Body of pancreas (tissue), 4 donors: Measurements from ENCODE around the gene SWI5. TPM values are rescaled to one million over a fixed set of nuclear protein-coding genes. Genes with fewer than 3 reads are reported as not detected.
"Not testable (repeated sequence)": the region's sequence is repeated elsewhere in the genome, so short reads cannot be mapped to it uniquely, and the experiment has no call there.

Experiments used
- ATAC-seq: fragments of 150-250 bp; one replicate; pipeline ENCODE4 v1.9.1; 2016
- DNase-seq, 4 donors: peaks; one replicate each; pipeline ENCODE4 v3.0.0-alpha.2; 2019
- H3K27ac ChIP-seq, 4 donors: fragments of 200-600 bp; sonication (generic); 1 replicate in 3 of 4; 2 replicates in 1 of 4; pipeline versions ENCODE4 v1.5.1 to v1.6.1; 2016 to 2019; ENCODE audit warnings: mild to moderate bottlenecking in 1 of 4, mixed read lengths in 1 of 4, moderate library complexity in 1 of 4
- H3K27me3 ChIP-seq, 2 donors: fragments of 200-600 bp; sonication (generic); one replicate each; pipeline ENCODE4 v1.6.0; 2016; ENCODE audit warnings: mild to moderate bottlenecking in 1 of 2
- H3K36me3 ChIP-seq, 2 donors: fragments of 200-600 bp; sonication (generic); replicated peaks in 1 of 2; 2 replicates each; pipeline ENCODE4 v1.5.1; 2016; ENCODE audit warnings: low read depth in 2 of 2; ENCODE audit not compliant: insufficient read depth in 1 of 2
- H3K4me1 ChIP-seq: fragments of 200-600 bp; sonication (generic); one replicate; pipeline ENCODE4 v1.6.0; 2016
- H3K4me3 ChIP-seq, 2 donors: fragments of 200-600 bp; sonication (generic); 1 replicate in 1 of 2; 2 replicates in 1 of 2; pipeline ENCODE4 v1.5.1; 2016 to 2019
- H3K9me3 ChIP-seq, 3 donors: fragments of 200-600 bp; sonication (generic); 1 replicate in 2 of 3; 2 replicates in 1 of 3; pipeline ENCODE4 v1.5.1; 2016
- POLR2A ChIP-seq, 3 donors: fragments of 450-650 bp; IDR thresholded peaks; one replicate each; pipeline ENCODE4 v1.6.1; 2016; ENCODE audit warnings: antibody characterized with exemption in 3 of 3, mild to moderate bottlenecking in 2 of 3
- WGBS, 2 donors: methylation state at CpG; one replicate each; pipeline ENCODE4 v1.1.5; 2017; 5-methylcytosine and 5-hydroxymethylcytosine counted together
- intact Hi-C: fragments of 100-400 bp; cut with DNase I; formaldehyde crosslinking; loops from one replicate; pipeline ENCODE4 v1.15.1; 2023
- total RNA-seq, 2 donors: library from RNA; depleted of rRNA; stranded (reverse); fragments of >200 nt; gene quantifications; one replicate each; pipeline ENCODE4 v1.1.0, GENCODE V29; 2016
- TF ChIP-seq, protein P1 (sequence below), 7 experiments: fragments of 450-650 bp in 4 of 7; fragments of 200-600 bp in 3 of 7; sonication (generic) in 3 of 7; IDR thresholded peaks; one replicate each; pipeline ENCODE4 v1.5.1; 2016 to 2019; ENCODE audit warnings: antibody characterized with exemption in 7 of 7

SWI5 gene
- total RNA-seq, 2 donors from 2014 or later: 14.5 to 20.1 TPM

DNA sequence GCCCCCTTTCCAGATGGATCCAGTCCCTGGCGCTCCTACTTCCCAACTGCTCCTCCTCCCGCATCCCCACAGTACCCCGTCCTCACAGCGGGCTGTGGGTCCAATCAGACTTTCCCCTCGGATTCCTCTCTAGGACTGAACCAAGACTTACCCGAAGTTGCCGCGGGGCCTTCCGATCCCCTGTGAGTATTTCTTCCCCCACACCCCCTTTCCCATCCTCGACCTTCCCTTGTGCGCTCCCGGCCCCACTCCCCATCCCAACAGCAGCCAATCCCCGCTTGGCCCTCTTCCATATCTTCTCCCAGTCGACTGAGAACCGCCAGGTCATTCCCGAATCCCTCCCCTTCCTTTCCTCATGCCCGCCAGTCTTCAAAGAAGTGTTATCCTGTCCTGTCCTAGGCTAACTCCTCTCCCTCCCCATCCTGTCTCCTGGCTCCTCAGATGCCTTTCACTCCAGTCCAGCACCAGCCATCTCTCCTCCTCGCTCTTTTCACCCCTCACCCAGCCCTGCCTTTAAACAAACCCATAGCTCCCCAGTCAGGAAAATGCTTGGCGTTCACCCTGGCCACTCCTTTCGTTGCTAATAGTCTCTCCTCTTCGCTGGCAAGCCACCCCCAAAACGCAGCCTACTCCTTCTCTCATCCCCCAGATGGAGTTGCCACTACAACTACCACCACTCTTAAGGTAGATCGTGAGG lies 646 bp downstream of the SWI5 start:
- WGBS, 2 donors: 7 to 10% methylated on average over 23 of the region's 23 CpGs
- Histone ChIP-seq H3K27me3 (no peaks in the 10 kb centered on the region), H3K4me3 (peak overlapping the region; percentile 25 to 47), H3K4me1 (peaks cover 28% of the 10 kb centered on the region), H3K27ac (peak overlapping the region; percentile 18 to 76 (median 64)), H3K36me3 (no peaks in the 10 kb centered on the region), H3K9me3 (no peaks in the 10 kb centered on the region)
- ATAC-seq (peak; percentile 4), DNase-seq (peak; percentile 18 to 35 (median 30))
- TF ChIP-seq, protein P1, sequence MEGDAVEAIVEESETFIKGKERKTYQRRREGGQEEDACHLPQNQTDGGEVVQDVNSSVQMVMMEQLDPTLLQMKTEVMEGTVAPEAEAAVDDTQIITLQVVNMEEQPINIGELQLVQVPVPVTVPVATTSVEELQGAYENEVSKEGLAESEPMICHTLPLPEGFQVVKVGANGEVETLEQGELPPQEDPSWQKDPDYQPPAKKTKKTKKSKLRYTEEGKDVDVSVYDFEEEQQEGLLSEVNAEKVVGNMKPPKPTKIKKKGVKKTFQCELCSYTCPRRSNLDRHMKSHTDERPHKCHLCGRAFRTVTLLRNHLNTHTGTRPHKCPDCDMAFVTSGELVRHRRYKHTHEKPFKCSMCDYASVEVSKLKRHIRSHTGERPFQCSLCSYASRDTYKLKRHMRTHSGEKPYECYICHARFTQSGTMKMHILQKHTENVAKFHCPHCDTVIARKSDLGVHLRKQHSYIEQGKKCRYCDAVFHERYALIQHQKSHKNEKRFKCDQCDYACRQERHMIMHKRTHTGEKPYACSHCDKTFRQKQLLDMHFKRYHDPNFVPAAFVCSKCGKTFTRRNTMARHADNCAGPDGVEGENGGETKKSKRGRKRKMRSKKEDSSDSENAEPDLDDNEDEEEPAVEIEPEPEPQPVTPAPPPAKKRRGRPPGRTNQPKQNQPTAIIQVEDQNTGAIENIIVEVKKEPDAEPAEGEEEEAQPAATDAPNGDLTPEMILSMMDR (IDR thresholded peaks at IDR 0.05): no peak
- intact Hi-C loops: no loop called here

- H3K4me1 ChIP-seq: peaks cover 19% of the 10 kb centered on the region
- H3K27me3 ChIP-seq, ATAC-seq, H3K27ac ChIP-seq, H3K9me3 ChIP-seq, H3K36me3 ChIP-seq, H3K4me3 ChIP-seq, intact Hi-C loops, DNase-seq: not testable (repeated sequence)
- 73 to 80% methylated on average over 22 of the region's 22 CpGs for WGBS, 2 donors
Measured at GRCh38 chr9:128279088-128280073, 3.3 kb downstream of the SWI5 start.

- no peak for ATAC-seq
- Histone ChIP-seq H3K4me3 (no peak overlapping the region), H3K27me3 (no peaks in the 10 kb centered on the region), H3K4me1 (peaks cover 12% of the 10 kb centered on the region), H3K36me3 (no peaks in the 10 kb centered on the region), H3K9me3 (no peaks in the 10 kb centered on the region), H3K27ac (no peak overlapping the region)
- DNase-seq: no peak
- WGBS, 2 donors: 85 to 95% methylated on average over 5 of the region's 5 CpGs
- TF ChIP-seq POLR2A (IDR thresholded peaks at IDR 0.05): no peak
- TF ChIP-seq, protein P1 (IDR thresholded peaks at IDR 0.05): no peak
- intact Hi-C loops: no loop called here
Measured at GRCh38 chr9:128280084-128280622, 4.1 kb downstream of the SWI5 start.

DNA sequence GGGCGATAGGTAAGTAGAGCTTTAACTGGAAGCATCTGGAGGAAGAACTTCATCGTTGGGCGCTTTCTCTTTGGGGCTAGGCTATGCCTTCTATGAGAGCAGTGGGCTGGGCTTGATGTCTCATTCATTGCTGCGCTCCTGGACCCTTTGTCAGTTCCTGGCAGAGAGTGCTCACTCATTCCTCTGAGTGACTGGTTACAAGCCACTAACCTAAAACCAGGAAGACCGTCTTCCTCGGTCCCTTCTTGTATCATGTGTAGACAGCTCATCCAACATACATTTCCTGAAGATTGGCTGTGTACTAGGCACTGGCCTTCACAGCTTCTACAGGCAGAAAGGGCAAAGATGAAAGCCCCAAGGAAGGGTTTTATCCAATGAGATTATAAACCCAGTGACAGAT lies 6.4 kb downstream of the SWI5 start:
- intact Hi-C loops: no loop called here
- no peaks in the 10 kb centered on the region for H3K27me3 ChIP-seq

More for the DNA sequence above, 6.4 kb downstream of the SWI5 start:
- DNase-seq (no peak), ATAC-seq (no peak)
- no peak for TF ChIP-seq POLR2A (IDR thresholded peaks at IDR 0.05)
- TF ChIP-seq, protein P1 (IDR thresholded peaks at IDR 0.05): no peak
- Histone ChIP-seq H3K9me3 (no peaks in the 10 kb centered on the region), H3K27ac (no peak overlapping the region), H3K4me3 (no peak overlapping the region), H3K36me3 (no peaks in the 10 kb centered on the region), H3K4me1 (peaks cover under 1% of the 10 kb centered on the region)
- 96 to 97% methylated on average over 6 of the region's 6 CpGs for WGBS, 2 donors
